T-helper 2 cell treated with Interferon-gamma antibody and Interleukin-4, amounts not matched to agents 5 μg/mL and 100 μg/mL, for 36 hours (primary cell): ENCODE data around the gene SF3B1.
"Not testable (repeated sequence)": the region's sequence is repeated elsewhere in the genome, so short reads cannot be mapped to it uniquely, and the experiment has no call there.

Experiments
- DNase-seq: peaks from one replicate; pipeline ENCODE4 v3.0.0; 2021; ENCODE audit warnings: low spot score
- H3K27ac Mint-ChIP-seq: one replicate; pipeline ENCODE4 v1.8.0; 2021; ENCODE audit warnings: mild to moderate bottlenecking, mixed read lengths
- H3K27me3 Mint-ChIP-seq: one replicate; pipeline ENCODE4 v1.8.0; 2021; ENCODE audit warnings: low read depth, mixed read lengths
- H3K36me3 Mint-ChIP-seq: one replicate; pipeline ENCODE4 v1.8.0; 2021; ENCODE audit warnings: low read depth, mixed read lengths
- H3K4me1 Mint-ChIP-seq: one replicate; pipeline ENCODE4 v1.8.0; 2021; ENCODE audit warnings: low read depth, mixed read lengths
- H3K4me3 Mint-ChIP-seq: one replicate; pipeline ENCODE4 v1.8.0; 2022; ENCODE audit warnings: mild to moderate bottlenecking, moderate library complexity, mixed read lengths
- H3K9me3 Mint-ChIP-seq: one replicate; pipeline ENCODE4 v1.8.0; 2021; ENCODE audit warnings: mixed read lengths

The SF3B1 gene

GRCh38 chr2:197379308-197379917 is 55.4 kb downstream of the SF3B1 start:
- not testable (repeated sequence) for H3K9me3 Mint-ChIP-seq

DNA sequence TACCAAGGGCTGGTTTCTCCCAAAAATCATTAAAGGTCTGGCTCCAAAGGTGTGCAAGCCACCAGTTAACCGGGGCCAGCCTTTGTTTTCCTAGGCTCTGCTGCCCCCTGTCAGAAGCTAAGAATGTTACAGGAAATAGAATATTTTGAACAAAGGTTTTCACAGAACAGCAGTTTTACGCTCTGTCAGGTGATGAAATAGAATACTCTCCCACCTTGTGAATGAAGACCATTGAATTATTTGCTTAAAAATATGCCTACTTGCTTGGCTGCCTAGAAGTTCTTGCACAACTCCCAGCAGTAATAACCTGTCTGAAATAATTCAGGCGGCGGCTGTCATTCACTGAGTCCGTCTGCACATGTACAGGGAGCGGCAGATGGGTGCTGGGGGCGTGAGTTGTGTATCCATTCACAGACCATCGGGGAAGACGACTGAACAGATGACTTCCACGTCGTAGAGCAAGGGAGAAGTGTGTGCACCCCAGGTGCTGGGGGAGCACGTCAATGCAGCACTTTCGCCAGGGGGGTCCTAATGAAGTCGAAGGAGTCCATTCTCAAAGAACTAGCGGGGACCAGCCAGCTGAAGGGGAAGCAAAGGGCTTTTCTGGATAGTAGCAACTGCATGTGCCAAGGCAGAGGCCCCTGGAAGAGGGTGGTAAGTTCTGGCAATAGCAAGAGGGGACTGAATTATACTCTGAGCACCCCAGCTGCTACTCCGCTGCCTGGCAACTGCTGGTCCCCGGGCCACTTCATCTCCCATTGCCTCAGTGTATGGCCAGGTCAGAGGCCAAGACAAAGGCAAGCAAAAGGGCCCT is 56.1 kb downstream of the SF3B1 start:
- H3K27ac Mint-ChIP-seq: no peak overlapping the region
- DNase-seq: peak; percentile 37
- H3K27me3 Mint-ChIP-seq: peaks cover 5% of the 10 kb centered on the region
- peaks cover 16% of the 10 kb centered on the region for H3K4me1 Mint-ChIP-seq
- H3K4me3 Mint-ChIP-seq: no peak overlapping the region
- no peaks in the 10 kb centered on the region for H3K36me3 Mint-ChIP-seq
- H3K9me3 Mint-ChIP-seq: no peaks in the 10 kb centered on the region

More at GRCh38 chr2:197379308-197379917, 55.4 kb downstream of the SF3B1 start:
- not testable (repeated sequence) for H3K27me3 Mint-ChIP-seq, H3K27ac Mint-ChIP-seq, H3K36me3 Mint-ChIP-seq, DNase-seq, H3K4me3 Mint-ChIP-seq
- H3K4me1 Mint-ChIP-seq: peaks cover 23% of the 10 kb centered on the region

GRCh38 chr2:197378086-197378485 is 56.7 kb downstream of the SF3B1 start:
- no peak for DNase-seq
- Mint-ChIP-seq H3K27me3 (peaks cover 5% of the 10 kb centered on the region), H3K9me3 (no peaks in the 10 kb centered on the region), H3K4me3 (no peak overlapping the region), H3K36me3 (no peaks in the 10 kb centered on the region), H3K27ac (no peak overlapping the region), H3K4me1 (peaks cover 13% of the 10 kb centered on the region)

DNA sequence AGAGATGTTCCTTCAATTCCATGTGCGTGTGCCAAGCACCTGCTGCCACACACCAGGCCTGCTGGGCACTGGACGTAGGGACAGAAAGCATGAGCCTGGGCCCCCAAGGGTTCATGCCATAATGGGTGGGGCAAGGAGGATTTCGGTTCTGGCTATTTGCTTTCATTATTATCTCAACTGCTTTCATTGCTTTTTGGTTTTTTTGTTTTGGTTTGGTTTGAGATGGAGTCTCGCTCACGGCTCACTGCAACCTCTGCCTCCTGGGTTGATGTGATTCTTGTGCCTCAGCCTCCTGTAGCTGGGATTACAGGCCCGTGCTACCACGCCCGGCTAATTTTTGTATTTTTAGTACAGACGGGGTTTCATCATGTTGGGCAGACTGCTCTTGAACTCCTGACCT is 57.2 kb downstream of the SF3B1 start:
- no peaks in the 10 kb centered on the region for H3K36me3 Mint-ChIP-seq

DNA sequence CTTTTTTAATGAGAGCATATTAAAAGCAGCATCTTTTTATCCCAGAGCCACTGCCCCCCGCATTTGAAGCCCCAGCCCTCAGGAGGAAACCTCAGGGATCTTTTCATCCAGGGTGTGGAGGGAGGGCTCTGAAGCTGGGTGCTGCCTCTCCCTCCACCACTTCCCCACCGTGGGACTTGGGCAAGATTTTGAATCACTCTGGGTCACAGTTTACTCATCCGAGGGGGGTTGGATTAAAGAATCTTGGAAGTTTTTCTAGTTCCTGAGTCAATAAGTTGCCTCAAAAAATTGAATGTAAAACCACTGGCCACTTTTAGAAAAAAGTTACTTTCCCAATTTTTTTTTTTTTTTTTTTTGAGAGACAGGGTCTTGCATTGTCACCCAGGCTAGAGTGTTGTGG is 62.2 kb downstream of the SF3B1 start:
- Mint-ChIP-seq H3K4me1 (peaks cover 13% of the 10 kb centered on the region), H3K9me3 (no peaks in the 10 kb centered on the region), H3K27ac (no peak overlapping the region), H3K4me3 (no peak overlapping the region), H3K36me3 (no peaks in the 10 kb centered on the region), H3K27me3 (no peaks in the 10 kb centered on the region)
- no peak for DNase-seq

More for the DNA sequence above, 57.2 kb downstream of the SF3B1 start:
- peaks cover 5% of the 10 kb centered on the region for H3K27me3 Mint-ChIP-seq
- H3K27ac Mint-ChIP-seq: no peak overlapping the region
- DNase-seq: no peak
- peaks cover 13% of the 10 kb centered on the region for H3K4me1 Mint-ChIP-seq
- H3K4me3 Mint-ChIP-seq: no peak overlapping the region
- no peaks in the 10 kb centered on the region for H3K9me3 Mint-ChIP-seq

GRCh38 chr2:197370664-197371063 is 64.2 kb downstream of the SF3B1 start:
- peaks cover 13% of the 10 kb centered on the region for H3K4me1 Mint-ChIP-seq
- H3K4me3 Mint-ChIP-seq, H3K27ac Mint-ChIP-seq, H3K9me3 Mint-ChIP-seq, H3K36me3 Mint-ChIP-seq, DNase-seq, H3K27me3 Mint-ChIP-seq: not testable (repeated sequence)

DNA sequence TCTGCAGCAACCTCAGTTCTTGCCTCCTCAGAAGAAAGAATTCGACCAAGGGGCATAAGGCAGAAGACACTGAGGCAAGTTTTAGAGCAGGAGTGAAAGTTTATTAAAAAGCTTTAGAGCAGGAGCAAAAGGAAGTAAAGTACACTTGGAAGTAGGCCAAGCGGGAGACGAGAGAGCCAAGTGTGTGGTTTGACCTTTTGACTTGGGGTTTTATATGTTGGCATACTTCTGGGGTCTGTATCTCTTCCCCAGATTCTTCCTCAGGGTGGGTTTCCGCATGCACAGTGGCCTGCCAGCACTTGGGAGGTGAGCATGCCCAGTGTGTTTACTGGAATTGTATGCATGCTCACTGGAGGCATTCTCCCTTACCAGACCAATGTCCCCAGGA is 64.9 kb downstream of the SF3B1 start:
- no peaks in the 10 kb centered on the region for H3K27me3 Mint-ChIP-seq
- no peaks in the 10 kb centered on the region for H3K9me3 Mint-ChIP-seq
- H3K27ac Mint-ChIP-seq: no peak overlapping the region

DNA sequence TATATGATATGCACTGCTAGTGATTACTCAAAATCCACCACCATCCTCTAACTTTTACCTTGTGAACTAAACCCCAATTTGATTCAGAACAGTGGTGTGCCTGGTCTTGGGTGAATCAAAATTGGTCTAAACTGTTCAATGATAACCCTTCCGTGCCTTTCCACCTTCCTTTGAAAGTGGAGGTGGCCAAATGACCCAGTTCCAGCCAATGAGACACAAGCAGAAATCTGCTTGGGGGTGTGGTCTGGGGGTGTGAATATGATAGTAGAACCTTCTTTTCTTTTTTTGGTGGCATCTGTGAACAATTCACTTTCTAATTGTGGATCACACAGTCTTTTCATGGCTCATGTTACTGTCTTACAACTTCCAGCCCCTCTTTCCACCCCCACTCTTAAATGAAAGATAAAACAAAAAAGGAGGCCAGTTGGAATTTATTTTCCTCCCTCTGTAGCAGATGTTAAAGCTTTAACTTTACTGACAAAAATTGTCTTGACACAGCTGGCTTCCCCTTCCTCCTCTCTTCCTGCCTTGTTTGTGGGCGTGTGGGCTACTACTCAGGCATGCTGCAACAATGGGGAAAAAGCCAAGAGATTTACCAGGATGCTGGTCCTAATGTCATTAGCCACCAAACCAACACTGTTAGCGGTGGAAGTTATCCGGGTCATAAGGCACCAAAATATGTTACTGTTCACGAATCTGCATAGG is 65.4 kb downstream of the SF3B1 start:
- Mint-ChIP-seq H3K9me3 (no peaks in the 10 kb centered on the region), H3K36me3 (no peaks in the 10 kb centered on the region), H3K4me1 (peaks cover 9% of the 10 kb centered on the region), H3K27me3 (no peaks in the 10 kb centered on the region), H3K4me3 (no peak overlapping the region), H3K27ac (no peak overlapping the region)
- no peak for DNase-seq

More for the DNA sequence above, 64.9 kb downstream of the SF3B1 start:
- no peak for DNase-seq
- Mint-ChIP-seq H3K36me3 (no peaks in the 10 kb centered on the region), H3K4me1 (peaks cover 13% of the 10 kb centered on the region), H3K4me3 (no peak overlapping the region)

- DNase-seq: no peak
Observed at GRCh38 chr2:197368412-197368811, 66.4 kb downstream of the SF3B1 start.

DNA sequence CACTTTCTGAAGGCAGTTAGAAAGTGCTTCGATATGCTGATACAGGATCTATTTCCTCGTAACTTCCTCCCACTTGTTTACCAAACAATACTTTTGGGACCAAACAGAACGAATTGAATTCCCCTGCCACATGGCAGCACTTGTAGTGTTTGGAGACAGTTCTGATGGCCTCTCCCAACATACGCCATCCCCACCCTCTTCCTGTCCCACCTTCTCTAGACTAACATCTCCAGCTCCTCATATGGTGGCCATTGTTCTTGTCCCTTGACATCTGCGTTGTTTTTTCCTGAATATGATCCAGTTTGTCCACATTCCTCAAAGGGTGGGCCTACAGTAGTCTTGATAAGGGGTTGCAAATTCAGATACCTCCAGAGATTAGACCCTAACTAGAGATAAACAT is 70.8 kb downstream of the SF3B1 start:
- no peaks in the 10 kb centered on the region for H3K27me3 Mint-ChIP-seq
- H3K36me3 Mint-ChIP-seq: no peaks in the 10 kb centered on the region
- H3K4me3 Mint-ChIP-seq: no peak overlapping the region
- peaks cover 14% of the 10 kb centered on the region for H3K4me1 Mint-ChIP-seq
- H3K27ac Mint-ChIP-seq: no peak overlapping the region
- no peak for DNase-seq
- H3K9me3 Mint-ChIP-seq: peaks cover 4% of the 10 kb centered on the region

More at GRCh38 chr2:197368412-197368811, 66.4 kb downstream of the SF3B1 start:
- Mint-ChIP-seq H3K9me3 (no peaks in the 10 kb centered on the region), H3K4me3 (no peak overlapping the region), H3K27ac (no peak overlapping the region), H3K36me3 (no peaks in the 10 kb centered on the region), H3K4me1 (peaks cover 11% of the 10 kb centered on the region), H3K27me3 (no peaks in the 10 kb centered on the region)

- Mint-ChIP-seq H3K27me3 (no peaks in the 10 kb centered on the region), H3K4me1 (peaks cover 22% of the 10 kb centered on the region), H3K27ac (no peak overlapping the region), H3K4me3 (no peak overlapping the region), H3K9me3 (peaks cover 4% of the 10 kb centered on the region), H3K36me3 (no peaks in the 10 kb centered on the region)
- DNase-seq: no peak
Observed at GRCh38 chr2:197360744-197361156, 74.1 kb downstream of the SF3B1 start.

DNA sequence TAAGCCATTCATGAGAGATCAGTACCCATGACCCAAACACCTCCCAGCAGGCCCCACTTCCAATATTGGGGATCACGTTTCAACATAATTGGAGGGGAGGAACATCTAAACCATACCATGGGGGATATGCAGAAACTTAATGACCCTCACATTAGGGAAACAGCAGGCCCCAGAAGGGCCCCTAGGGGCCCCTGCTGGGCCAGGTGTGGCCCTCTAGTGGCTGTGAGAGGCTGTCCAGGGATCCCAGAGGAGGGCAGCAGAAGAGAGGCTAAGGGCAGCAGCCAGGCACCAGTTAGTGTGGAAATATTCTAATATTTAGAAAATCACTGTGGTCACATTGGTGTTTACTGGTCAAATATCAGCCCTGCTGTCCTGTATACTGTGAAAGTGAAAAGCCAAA is 75.0 kb downstream of the SF3B1 start:
- H3K27ac Mint-ChIP-seq: no peak overlapping the region
- H3K4me1 Mint-ChIP-seq: peaks cover 22% of the 10 kb centered on the region
- no peaks in the 10 kb centered on the region for H3K27me3 Mint-ChIP-seq
- no peak overlapping the region for H3K4me3 Mint-ChIP-seq
- H3K36me3 Mint-ChIP-seq: no peaks in the 10 kb centered on the region
- H3K9me3 Mint-ChIP-seq: peaks cover 4% of the 10 kb centered on the region
- DNase-seq: no peak

DNA sequence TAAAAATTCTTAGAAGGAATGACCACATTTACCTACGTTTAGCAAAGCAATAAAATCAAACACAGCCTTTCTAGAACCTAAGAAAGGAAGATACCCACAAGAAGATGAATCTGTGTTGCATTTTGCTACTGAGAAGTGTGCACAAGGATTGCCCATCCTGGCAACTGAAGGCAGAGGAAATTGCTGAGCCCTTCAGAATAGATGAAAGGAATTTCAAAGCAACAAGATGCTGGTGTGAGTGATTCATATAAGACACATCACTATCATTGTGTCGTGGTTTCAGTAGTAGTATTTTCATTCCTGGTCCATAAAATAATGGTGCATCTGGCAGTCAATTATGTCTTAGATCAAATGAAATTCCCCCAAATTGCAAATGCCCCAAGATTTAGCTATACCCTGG is 75.9 kb downstream of the SF3B1 start:
- Mint-ChIP-seq H3K27me3 (no peaks in the 10 kb centered on the region), H3K9me3 (peaks cover 4% of the 10 kb centered on the region), H3K4me1 (peaks cover 20% of the 10 kb centered on the region), H3K4me3 (no peak overlapping the region), H3K36me3 (no peaks in the 10 kb centered on the region), H3K27ac (no peak overlapping the region)
- DNase-seq: no peak

- Mint-ChIP-seq H3K36me3 (no peaks in the 10 kb centered on the region), H3K4me1 (peaks cover 20% of the 10 kb centered on the region), H3K9me3 (peaks cover 4% of the 10 kb centered on the region), H3K27ac (no peak overlapping the region), H3K27me3 (no peaks in the 10 kb centered on the region), H3K4me3 (no peak overlapping the region)
- DNase-seq: no peak
Observed at GRCh38 chr2:197357986-197358385, 76.8 kb downstream of the SF3B1 start.
